ENCODE data around the gene IGF1R.

DNA sequence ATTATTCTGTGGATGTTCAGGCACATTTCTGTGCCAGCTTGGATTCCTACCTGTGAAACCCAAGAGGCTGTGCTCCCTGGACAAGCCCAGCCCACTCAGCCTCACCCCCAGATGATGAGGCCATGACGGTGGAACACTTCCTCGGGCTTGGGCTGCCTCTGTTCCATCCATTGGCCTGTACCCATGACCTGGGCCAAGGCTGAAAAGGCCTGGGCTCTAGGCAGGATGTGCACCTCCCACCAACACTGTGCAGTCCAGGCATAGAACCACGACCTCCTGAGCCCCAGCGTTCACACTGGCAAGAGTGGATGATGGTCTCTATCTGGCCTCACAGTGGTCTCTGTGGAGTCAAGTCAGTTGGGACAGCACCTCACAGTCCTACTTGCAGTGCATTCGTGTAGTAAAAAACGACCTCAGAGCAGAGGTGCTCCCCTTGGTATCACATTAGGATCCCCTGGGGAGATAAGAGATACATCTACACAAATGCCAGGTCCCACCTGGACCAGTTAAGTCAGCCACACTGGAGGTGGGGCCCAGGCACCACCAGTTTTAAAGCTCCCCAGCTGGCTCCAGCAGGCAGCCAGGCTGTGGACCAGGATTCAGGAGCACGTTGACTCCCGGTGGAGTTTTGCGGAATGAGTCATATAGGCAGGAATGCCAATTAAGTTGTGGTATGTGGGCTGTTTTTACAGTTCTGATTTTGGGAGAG lies 39.0 kb upstream of the IGF1R start:
- TF ChIP-seq, protein P1, sequence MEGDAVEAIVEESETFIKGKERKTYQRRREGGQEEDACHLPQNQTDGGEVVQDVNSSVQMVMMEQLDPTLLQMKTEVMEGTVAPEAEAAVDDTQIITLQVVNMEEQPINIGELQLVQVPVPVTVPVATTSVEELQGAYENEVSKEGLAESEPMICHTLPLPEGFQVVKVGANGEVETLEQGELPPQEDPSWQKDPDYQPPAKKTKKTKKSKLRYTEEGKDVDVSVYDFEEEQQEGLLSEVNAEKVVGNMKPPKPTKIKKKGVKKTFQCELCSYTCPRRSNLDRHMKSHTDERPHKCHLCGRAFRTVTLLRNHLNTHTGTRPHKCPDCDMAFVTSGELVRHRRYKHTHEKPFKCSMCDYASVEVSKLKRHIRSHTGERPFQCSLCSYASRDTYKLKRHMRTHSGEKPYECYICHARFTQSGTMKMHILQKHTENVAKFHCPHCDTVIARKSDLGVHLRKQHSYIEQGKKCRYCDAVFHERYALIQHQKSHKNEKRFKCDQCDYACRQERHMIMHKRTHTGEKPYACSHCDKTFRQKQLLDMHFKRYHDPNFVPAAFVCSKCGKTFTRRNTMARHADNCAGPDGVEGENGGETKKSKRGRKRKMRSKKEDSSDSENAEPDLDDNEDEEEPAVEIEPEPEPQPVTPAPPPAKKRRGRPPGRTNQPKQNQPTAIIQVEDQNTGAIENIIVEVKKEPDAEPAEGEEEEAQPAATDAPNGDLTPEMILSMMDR (IDR thresholded peaks at IDR 0.05; ENCODE audit: insufficient read depth, low read length): no peak
- TF ChIP-seq POLR2AphosphoS5 (IDR thresholded peaks at IDR 0.05; ENCODE audit: low read depth) (no peak), SPI1 (IDR thresholded peaks at IDR 0.05; ENCODE audit: borderline replicate concordance, low read depth) (no peak), GABPA (IDR thresholded peaks at IDR 0.05; ENCODE audit: low read depth) (no peak)
- TF ChIP-seq, protein P2, sequence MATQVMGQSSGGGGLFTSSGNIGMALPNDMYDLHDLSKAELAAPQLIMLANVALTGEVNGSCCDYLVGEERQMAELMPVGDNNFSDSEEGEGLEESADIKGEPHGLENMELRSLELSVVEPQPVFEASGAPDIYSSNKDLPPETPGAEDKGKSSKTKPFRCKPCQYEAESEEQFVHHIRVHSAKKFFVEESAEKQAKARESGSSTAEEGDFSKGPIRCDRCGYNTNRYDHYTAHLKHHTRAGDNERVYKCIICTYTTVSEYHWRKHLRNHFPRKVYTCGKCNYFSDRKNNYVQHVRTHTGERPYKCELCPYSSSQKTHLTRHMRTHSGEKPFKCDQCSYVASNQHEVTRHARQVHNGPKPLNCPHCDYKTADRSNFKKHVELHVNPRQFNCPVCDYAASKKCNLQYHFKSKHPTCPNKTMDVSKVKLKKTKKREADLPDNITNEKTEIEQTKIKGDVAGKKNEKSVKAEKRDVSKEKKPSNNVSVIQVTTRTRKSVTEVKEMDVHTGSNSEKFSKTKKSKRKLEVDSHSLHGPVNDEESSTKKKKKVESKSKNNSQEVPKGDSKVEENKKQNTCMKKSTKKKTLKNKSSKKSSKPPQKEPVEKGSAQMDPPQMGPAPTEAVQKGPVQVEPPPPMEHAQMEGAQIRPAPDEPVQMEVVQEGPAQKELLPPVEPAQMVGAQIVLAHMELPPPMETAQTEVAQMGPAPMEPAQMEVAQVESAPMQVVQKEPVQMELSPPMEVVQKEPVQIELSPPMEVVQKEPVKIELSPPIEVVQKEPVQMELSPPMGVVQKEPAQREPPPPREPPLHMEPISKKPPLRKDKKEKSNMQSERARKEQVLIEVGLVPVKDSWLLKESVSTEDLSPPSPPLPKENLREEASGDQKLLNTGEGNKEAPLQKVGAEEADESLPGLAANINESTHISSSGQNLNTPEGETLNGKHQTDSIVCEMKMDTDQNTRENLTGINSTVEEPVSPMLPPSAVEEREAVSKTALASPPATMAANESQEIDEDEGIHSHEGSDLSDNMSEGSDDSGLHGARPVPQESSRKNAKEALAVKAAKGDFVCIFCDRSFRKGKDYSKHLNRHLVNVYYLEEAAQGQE (IDR thresholded peaks at IDR 0.05; ENCODE audit: insufficient replicate concordance, low read depth): no peak
